Mesothelial cell of epicardium (in vitro differentiated cells): Measurements from ENCODE around the gene BID. TPM values are rescaled to one million over a fixed set of nuclear protein-coding genes. Genes with fewer than 3 reads are reported as not detected.

ENCODE experiments used
- DNase-seq, 2 experiments: peaks; one replicate each; pipeline ENCODE4 v3.0.0; 2021; ENCODE audit warnings: low spot score in 2 of 2; ENCODE audit not compliant: unreplicated experiment in 2 of 2
- H3K27ac Mint-ChIP-seq: 2 replicates; pipeline ENCODE4 v1.8.0; 2021; ENCODE audit warnings: mixed read lengths
- H3K27me3 Mint-ChIP-seq: 2 replicates; pipeline ENCODE4 v1.8.0; 2021; ENCODE audit warnings: low read depth, mixed read lengths
- H3K36me3 Mint-ChIP-seq: 2 replicates; pipeline ENCODE4 v1.8.0; 2021; ENCODE audit warnings: mixed read lengths
- H3K4me1 Mint-ChIP-seq: 2 replicates; pipeline ENCODE4 v1.8.0; 2021; ENCODE audit warnings: mixed read lengths
- H3K4me3 Mint-ChIP-seq: 2 replicates; pipeline ENCODE4 v1.8.0; 2021; ENCODE audit warnings: mild to moderate bottlenecking, moderate library complexity, mixed read lengths
- H3K9me3 Mint-ChIP-seq: 2 replicates; pipeline ENCODE4 v1.8.0; 2021; ENCODE audit warnings: mixed read lengths
- CTCF ChIP-seq: fragments of 200-600 bp; sonication (generic); IDR thresholded peaks from one replicate; pipeline ENCODE4 v1.5.0; 2021; ENCODE audit warnings: antibody characterized with exemption; ENCODE audit not compliant: unreplicated experiment
- total RNA-seq: library from RNA; stranded (reverse); gene quantifications from 3 replicates; pipeline ENCODE4 v1.2.1, GENCODE V29; 2021

BID gene
- total RNA-seq, 1 donor from 2014 or later, result 29.9 TPM

- Mint-ChIP-seq H3K27ac (no peak overlapping the region), H3K4me1 (no peaks in the 10 kb centered on the region), H3K27me3 (no peaks in the 10 kb centered on the region), H3K36me3 (peaks cover 2% of the 10 kb centered on the region), H3K9me3 (no peaks in the 10 kb centered on the region), H3K4me3 (no peak overlapping the region)
- no peak for TF ChIP-seq CTCF
- DNase-seq, result no peak
These were observed 21.6 kb upstream of the BID start for GRCh38 chr22:17795661-17796548.

DNA sequence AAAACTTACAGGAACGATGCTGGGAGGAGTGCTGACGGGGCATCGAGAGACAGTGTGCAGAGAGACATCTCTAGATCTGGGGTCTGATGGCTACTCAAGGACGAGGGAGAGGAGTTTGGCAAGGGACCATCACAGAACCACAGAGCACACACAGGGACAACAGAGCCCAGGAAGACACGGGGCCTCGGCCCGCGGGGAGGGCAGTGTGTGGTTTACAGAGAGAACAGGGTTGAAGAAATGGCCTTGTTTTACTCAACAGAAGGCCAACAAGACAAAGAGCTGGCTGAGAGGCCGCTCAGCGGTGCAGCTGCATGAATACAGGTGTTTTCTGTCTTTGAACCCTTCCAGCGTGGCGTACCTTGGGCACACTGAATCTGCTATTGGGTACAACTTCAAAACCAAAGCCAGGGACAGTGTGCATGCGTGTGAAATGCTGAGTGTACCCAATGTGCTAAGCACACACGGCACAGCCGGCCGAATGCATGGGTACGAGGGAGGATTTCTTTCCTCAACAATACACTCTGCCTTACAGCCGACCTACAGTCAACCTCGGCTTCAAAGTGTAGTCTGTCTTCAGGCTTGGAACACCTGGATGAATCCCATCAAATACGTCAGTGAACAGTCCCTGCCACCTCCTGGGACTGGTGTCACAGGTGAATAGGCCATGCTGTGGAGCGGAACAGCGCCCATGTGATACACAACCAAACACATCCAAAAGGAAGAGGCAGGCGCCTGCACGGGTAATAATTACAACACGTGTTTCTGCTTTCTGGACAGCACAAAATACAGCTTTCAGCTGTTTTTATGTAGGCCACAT, 20.7 kb upstream of the BID start:
- no peak overlapping the region for H3K4me3 Mint-ChIP-seq
- no peaks in the 10 kb centered on the region for H3K9me3 Mint-ChIP-seq
- H3K4me1 Mint-ChIP-seq, result no peaks in the 10 kb centered on the region
- no peaks in the 10 kb centered on the region for H3K27me3 Mint-ChIP-seq
- no peak for TF ChIP-seq CTCF
- peaks cover 2% of the 10 kb centered on the region for H3K36me3 Mint-ChIP-seq
- no peak for DNase-seq
- no peak overlapping the region for H3K27ac Mint-ChIP-seq

GRCh38 chr22:17792854-17793434, 18.7 kb upstream of the BID start:
- Mint-ChIP-seq H3K4me1 (no peaks in the 10 kb centered on the region), H3K4me3 (no peak overlapping the region), H3K36me3 (peaks cover 2% of the 10 kb centered on the region), H3K27ac (no peak overlapping the region), H3K9me3 (no peaks in the 10 kb centered on the region), H3K27me3 (no peaks in the 10 kb centered on the region)
- no peak for DNase-seq
- no peak for TF ChIP-seq CTCF

DNA sequence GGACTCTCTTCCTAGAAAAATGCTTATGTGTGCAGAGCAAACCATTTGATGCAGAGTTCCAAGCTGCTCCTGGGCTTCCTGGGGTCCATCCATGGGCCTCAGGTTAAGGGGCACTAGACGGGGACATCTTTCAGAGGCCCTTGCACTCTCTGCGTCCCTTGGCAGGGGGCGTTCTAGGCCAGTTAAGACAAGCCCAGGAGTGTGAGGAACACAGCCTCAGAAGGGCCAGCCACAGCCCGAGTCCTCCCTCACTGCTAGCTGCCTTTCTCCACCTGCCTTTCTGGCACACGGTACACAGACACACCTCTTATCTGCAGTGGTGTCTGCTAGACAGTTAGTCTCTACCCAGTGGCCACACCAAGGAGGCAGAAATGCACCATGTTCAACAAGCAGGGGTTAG, 18.0 kb upstream of the BID start:
- DNase-seq, result no peak
- no peaks in the 10 kb centered on the region for H3K4me1 Mint-ChIP-seq
- no peaks in the 10 kb centered on the region for H3K9me3 Mint-ChIP-seq
- no peak overlapping the region for H3K4me3 Mint-ChIP-seq
- no peak for TF ChIP-seq CTCF
- no peak overlapping the region for H3K27ac Mint-ChIP-seq
- peaks cover 2% of the 10 kb centered on the region for H3K36me3 Mint-ChIP-seq
- H3K27me3 Mint-ChIP-seq, result no peaks in the 10 kb centered on the region

DNA sequence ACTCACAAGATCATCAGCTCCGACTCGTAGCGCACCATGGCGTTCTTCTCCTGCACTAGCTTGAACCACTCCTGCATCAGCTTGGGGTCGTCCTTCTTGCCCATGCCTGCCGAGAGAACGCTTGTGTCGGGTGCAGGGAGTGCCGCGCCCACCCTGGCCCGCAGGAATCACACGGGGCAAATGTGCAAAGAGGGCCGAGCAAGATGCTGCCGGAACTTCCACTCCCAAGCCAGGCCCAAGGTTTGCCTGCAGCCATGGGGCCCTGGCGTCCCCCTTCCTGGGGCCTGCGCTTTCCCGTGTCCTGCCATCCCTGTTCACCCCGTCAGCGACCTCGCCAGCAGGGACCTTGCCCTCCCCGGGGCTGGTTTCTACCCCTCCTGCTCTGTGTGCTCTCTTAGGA, 16.9 kb upstream of the BID start:
- H3K36me3 Mint-ChIP-seq, result peaks cover 2% of the 10 kb centered on the region
- no peak overlapping the region for H3K27ac Mint-ChIP-seq
- TF ChIP-seq CTCF, result no peak
- H3K9me3 Mint-ChIP-seq, result no peaks in the 10 kb centered on the region
- no peaks in the 10 kb centered on the region for H3K27me3 Mint-ChIP-seq
- H3K4me1 Mint-ChIP-seq, result no peaks in the 10 kb centered on the region
- no peak for DNase-seq
- H3K4me3 Mint-ChIP-seq, result no peak overlapping the region
